GM12878 (cell line): Measurements from ENCODE around the gene TRIM72. TPM values are rescaled to one million over a fixed set of nuclear protein-coding genes. Genes with fewer than 3 reads are reported as not detected.

Experiments used
- CUX1 ChIP-seq: IDR thresholded peaks from 2 replicates; pipeline ENCODE4 v1.6.1; 2012; ENCODE audit warnings: improper control_type of control experiment, low read depth, low read length; ENCODE audit not compliant: insufficient replicate concordance
- E2F4 ChIP-seq: IDR thresholded peaks from 2 replicates; pipeline ENCODE4 v1.6.1; 2012; ENCODE audit warnings: low read depth, low read length, improper control_type of control experiment
- E4F1 ChIP-seq: fragments of 450-650 bp; IDR thresholded peaks from 2 replicates; pipeline ENCODE4 v1.6.1; 2018; ENCODE audit warnings: borderline replicate concordance, mild to moderate bottlenecking; ENCODE audit not compliant: partially characterized antibody
- ETV6 ChIP-seq, 2 experiments: fragments of 450-650 bp in 1 of 2; IDR thresholded peaks in 1 of 2; conservative IDR thresholded peaks in 1 of 2; 2 replicates each; pipeline ENCODE4 v1.6.1; 2014; ENCODE audit warnings: antibody characterized with exemption in 1 of 2, borderline replicate concordance in 1 of 2, low read depth in 1 of 2, mild to moderate bottlenecking in 1 of 2, moderate library complexity in 1 of 2
- IKZF2 ChIP-seq, 2 experiments: fragments of 450-650 bp; IDR thresholded peaks; 2 replicates each; pipeline ENCODE4 v1.6.1; 2017; ENCODE audit warnings: mild to moderate bottlenecking in 2 of 2, moderate library complexity in 2 of 2
- IRF3 ChIP-seq: fragments of 450-650 bp; IDR thresholded peaks from 2 replicates; pipeline ENCODE4 v1.6.1; 2014; ENCODE audit warnings: mild to moderate bottlenecking
- IRF4 ChIP-seq: IDR thresholded peaks from 2 replicates; pipeline ENCODE4 v1.6.1; 2011; ENCODE audit warnings: low read depth, low read length
- MLLT1 ChIP-seq: fragments of 450-650 bp; IDR thresholded peaks from 2 replicates; pipeline ENCODE4 v1.6.1; 2016; ENCODE audit warnings: mild to moderate bottlenecking
- NFIC ChIP-seq: IDR thresholded peaks from 2 replicates; pipeline ENCODE4 v1.6.1; 2012; ENCODE audit warnings: low read depth, mild to moderate bottlenecking, inconsistent platforms, low read length, moderate library complexity
- NKRF ChIP-seq: fragments of 450-650 bp; conservative IDR thresholded peaks from 2 replicates; pipeline ENCODE4 v1.6.1; 2017; ENCODE audit warnings: mild to moderate bottlenecking, moderate library complexity
- POU2F2 ChIP-seq: IDR thresholded peaks from 3 replicates; pipeline ENCODE4 v1.6.1; 2011; ENCODE audit warnings: low read depth, mild to moderate bottlenecking, low read length, borderline replicate concordance
- RUNX3 ChIP-seq: IDR thresholded peaks from 2 replicates; pipeline ENCODE4 v1.6.1; 2012; ENCODE audit warnings: low read length, inconsistent platforms
- TARDBP ChIP-seq: IDR thresholded peaks from 2 replicates; pipeline ENCODE4 v1.6.1; 2016; ENCODE audit warnings: borderline replicate concordance
- TCF3 ChIP-seq: IDR thresholded peaks from 2 replicates; pipeline ENCODE4 v1.6.1; 2012; ENCODE audit warnings: low read depth, mild to moderate bottlenecking, low read length, borderline replicate concordance; ENCODE audit not compliant: insufficient read depth
- polyA plus RNA-seq, 11 experiments: library from polyadenylated mRNA; depleted of rRNA in 4 of 11; unstranded in 6 of 11; stranded (reverse) in 5 of 11; fragments of >200 nt; fragmentation: Nextera tagmentation in 4 of 11; fragmentation: Illumina TruSeq in 1 of 11; extraction: Ambion mirVana in 4 of 11; extraction: Trizol in 1 of 11; gene quantifications; 1 replicate in 1 of 11; 2 replicates in 10 of 11; pipeline versions ENCODE4 v1.2.1 to v1.2.3, GENCODE V29; 2011 to 2016; ENCODE audit warnings: inconsistent platforms in 2 of 11, missing spikeins in 2 of 11, low read depth in 1 of 11
- total RNA-seq, 4 experiments: library from RNA; depleted of rRNA in 3 of 4; stranded (reverse); fragments of >200 nt in 3 of 4; fragmentation: Illumina TruSeq in 1 of 4; extraction: Trizol in 1 of 4; gene quantifications; 2 replicates each; pipeline versions ENCODE4 v1.2.1 to v1.2.3, GENCODE V29; 2013 to 2021

The TRIM72 gene
- total and polyA plus RNA-seq, 10 of the 15 experiments (the other 5 are each of a cell fraction or from before 2014, with no cell fraction given), result 0.03 to 1.2 (median 0.23) TPM; not detected in 1

- 0 out of 4 replicates have a peak, but pooled peaks of 1 of the 2 experiments have one; percentile 2 for TF ChIP-seq ETV6 (conservative IDR thresholded peaks at IDR 0.05 in 1 of 2, IDR thresholded peaks at IDR 0.05 in 1 of 2; ENCODE audit: borderline replicate concordance in 1 of 2, low read depth in 1 of 2)
- no peak for TF ChIP-seq IRF3
- no peak for TF ChIP-seq MLLT1
- TF ChIP-seq NKRF, result peak; percentile 49; the same call in 1 of the 2 replicates
- TF ChIP-seq E4F1, result no peak
- TF ChIP-seq TCF3, result 0 out of 2 replicates have a peak, but pooled peaks have one; percentile 76
- peak; percentile 76; the same call in 1 of the 2 replicates for TF ChIP-seq RUNX3
- peak; percentile 4; the same call in 1 of the 2 replicates for TF ChIP-seq NFIC
- TF ChIP-seq IRF4, result no peak
- TF ChIP-seq IKZF2 (IDR thresholded peaks at IDR 0.05), result peak in 1 of 2 experiments; percentile 71; a peak in 2 of 4 replicates
- TF ChIP-seq E2F4, result no peak
- peak; percentile 61; the same call in 2 of the 3 replicates for TF ChIP-seq POU2F2
- 0 out of 2 replicates have a peak, but pooled peaks have one; percentile 32 for TF ChIP-seq TARDBP
- peak; percentile 12 for TF ChIP-seq CUX1
Measured at GRCh38 chr16:31179219-31179746, 34.6 kb upstream of the TRIM72 start (continued).
